ENCODE measurements around the gene CCNF.

Gene CCNF

DNA sequence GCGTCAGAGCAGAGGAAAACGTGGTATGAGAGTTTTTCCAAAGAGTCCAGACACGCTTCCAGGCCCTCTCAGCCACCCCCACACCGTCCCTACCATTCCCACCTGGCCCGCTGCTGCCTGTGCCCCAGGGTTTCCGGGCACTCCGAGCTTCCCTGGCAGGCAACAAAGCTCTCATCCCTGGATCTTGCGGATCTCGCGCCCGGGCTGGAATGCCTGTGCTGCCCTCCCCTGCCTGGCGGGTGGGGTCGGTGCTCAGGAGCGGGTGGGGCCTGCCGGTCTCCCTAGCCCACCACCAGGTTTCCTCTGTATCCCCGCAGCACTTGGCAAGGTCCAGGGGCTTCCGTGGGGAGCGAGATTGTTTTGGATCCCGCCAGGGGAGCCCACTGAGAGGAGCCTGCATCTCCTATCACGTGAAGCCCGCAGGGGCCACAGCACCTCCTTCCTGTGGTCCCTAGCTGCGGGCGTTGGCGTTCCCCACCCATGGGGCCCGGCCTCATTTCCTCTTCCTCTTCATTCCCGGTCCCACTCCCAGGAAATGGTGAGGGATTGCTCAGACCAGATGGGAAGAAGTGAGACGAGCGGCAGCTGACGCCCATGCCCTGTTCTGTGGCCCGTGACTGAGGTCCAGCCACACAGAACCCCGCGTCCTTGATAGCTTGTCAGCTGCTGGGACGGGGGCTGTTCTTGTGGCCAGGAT, 56.7 kb downstream of the CCNF start:
- Histone ChIP-seq H3K27ac (no peak overlapping the region), H3K27me3 (replicated peaks) (no peaks in the 10 kb centered on the region), H3K36me3 (replicated peaks) (no peaks in the 10 kb centered on the region), H3K4me3 (ENCODE audit: low read depth, low read length) (no peak overlapping the region)
- in situ Hi-C loops (cut with HindIII; ENCODE audit: low pct_ligation_motif_present, low sequenced_read_pairs): no loop called here
- TF ChIP-seq, protein P1, sequence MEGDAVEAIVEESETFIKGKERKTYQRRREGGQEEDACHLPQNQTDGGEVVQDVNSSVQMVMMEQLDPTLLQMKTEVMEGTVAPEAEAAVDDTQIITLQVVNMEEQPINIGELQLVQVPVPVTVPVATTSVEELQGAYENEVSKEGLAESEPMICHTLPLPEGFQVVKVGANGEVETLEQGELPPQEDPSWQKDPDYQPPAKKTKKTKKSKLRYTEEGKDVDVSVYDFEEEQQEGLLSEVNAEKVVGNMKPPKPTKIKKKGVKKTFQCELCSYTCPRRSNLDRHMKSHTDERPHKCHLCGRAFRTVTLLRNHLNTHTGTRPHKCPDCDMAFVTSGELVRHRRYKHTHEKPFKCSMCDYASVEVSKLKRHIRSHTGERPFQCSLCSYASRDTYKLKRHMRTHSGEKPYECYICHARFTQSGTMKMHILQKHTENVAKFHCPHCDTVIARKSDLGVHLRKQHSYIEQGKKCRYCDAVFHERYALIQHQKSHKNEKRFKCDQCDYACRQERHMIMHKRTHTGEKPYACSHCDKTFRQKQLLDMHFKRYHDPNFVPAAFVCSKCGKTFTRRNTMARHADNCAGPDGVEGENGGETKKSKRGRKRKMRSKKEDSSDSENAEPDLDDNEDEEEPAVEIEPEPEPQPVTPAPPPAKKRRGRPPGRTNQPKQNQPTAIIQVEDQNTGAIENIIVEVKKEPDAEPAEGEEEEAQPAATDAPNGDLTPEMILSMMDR (IDR thresholded peaks at IDR 0.05; ENCODE audit: low read depth, low read length, missing control alignments): no peak
- no peak for DNase-seq

DNA sequence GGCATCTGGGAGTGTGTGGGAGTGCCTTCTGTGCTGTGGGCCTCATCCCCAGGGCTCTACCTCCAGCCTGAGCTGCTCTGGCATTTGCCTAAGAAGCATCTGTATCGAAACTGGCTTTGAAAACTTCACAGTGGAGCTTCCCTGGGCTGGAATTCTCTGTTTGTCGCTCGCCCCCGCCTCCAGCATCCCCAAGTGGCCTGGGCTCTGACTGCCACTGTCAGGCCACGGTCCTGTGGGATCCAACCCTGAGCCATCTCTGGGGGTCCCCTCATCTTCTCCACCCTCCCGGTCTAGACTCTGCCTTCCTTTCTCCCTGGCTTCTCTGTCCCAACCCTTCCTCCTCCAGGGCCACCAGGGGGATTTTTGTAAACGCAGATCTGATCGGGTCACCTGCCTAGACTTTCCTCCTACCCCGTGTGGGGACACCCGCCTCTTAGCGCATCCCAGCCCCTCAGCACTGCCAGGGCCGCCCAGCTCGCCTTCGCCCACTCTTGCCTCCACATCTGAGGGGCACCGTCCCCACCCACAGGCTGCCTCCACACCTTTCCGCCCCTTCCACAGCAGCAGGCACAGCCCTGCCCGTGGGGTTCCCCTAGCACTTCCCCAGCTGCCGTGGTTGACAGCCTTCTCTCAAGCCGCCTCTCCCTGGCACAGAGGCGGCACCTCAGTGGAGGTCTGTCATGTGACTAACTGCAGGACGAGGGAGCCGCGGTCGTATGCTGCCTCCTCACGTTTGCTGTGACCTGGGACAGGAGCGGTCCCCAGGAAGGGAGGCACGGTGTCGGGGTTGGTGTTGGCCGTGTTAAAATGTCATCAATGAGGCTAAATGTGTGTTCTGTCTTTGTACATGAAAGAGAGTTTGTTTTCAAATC, 57.6 kb downstream of the CCNF start:
- Histone ChIP-seq H3K27ac (no peak overlapping the region), H3K36me3 (replicated peaks) (no peaks in the 10 kb centered on the region), H3K27me3 (replicated peaks) (no peaks in the 10 kb centered on the region), H3K4me3 (ENCODE audit: low read depth, low read length) (no peak overlapping the region)
- no peak for DNase-seq
- TF ChIP-seq, protein P1 (IDR thresholded peaks at IDR 0.05; ENCODE audit: low read depth, low read length, missing control alignments): peak; percentile 31
- in situ Hi-C loops (cut with HindIII; ENCODE audit: low pct_ligation_motif_present, low sequenced_read_pairs): no loop called here

DNA sequence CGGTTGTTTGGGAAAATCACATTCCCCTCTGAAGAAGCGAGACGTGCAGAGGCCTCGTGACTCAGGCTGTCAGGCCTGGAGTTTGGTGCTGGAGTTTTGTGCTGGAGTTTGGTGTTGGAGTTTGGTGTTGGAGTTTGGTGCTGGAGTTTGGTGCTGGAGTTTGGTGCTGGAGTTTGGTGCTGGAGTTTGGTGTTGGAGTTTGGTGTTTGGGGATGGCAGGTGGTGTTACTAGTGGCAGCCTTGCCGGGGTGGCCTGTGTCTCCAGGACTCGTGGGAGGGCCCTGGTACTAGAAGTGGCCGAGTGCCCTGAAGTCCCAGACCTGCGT, 58.2 kb downstream of the CCNF start:
- in situ Hi-C loops (cut with HindIII; ENCODE audit: low pct_ligation_motif_present, low sequenced_read_pairs): no loop called here
- no peak overlapping the region for H3K27ac ChIP-seq
- no peak overlapping the region for H3K4me3 ChIP-seq (ENCODE audit: low read depth, low read length)

DNA sequence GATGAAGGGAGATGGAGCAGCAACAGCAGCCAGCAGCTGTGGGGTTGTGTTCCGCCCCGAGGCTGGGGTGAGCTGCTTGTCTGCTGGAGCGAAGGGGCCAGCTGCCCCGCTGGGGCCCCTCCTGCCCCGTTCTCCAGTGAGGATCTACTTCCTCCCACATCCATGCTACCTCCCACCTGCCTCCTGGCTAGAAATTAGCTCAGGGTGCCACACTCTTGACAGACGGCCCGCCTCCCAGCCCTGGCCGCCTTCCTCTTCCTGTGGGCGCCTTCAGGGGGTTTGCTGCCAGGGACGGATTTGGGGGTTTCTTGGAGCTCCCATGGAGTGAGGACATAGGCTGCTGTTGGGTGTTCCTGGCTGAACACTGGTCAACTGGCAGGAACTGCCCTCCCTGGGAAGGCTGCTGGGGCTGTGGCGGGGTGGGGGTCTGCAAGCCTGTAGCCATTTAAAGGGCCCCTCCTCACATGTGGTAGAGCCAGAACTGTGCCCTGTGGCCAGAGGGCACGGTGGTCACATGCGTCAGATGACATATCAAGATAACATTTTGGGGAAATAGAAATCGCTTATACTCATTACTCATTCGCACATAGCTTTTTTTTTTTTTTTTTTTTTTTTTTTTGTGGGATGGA, 58.8 kb downstream of the CCNF start:
- no peaks in the 10 kb centered on the region for H3K36me3 ChIP-seq (replicated peaks)
- no peak for DNase-seq
- H3K27ac ChIP-seq: no peak overlapping the region
- in situ Hi-C loops (cut with HindIII; ENCODE audit: low pct_ligation_motif_present, low sequenced_read_pairs): no loop called here
- TF ChIP-seq, protein P1 (IDR thresholded peaks at IDR 0.05; ENCODE audit: low read depth, low read length, missing control alignments): no peak
- no peak overlapping the region for H3K4me3 ChIP-seq (ENCODE audit: low read depth, low read length)
- H3K27me3 ChIP-seq (replicated peaks): no peaks in the 10 kb centered on the region

More for the DNA sequence above, 58.2 kb downstream of the CCNF start:
- Histone ChIP-seq H3K27me3 (replicated peaks) (no peaks in the 10 kb centered on the region), H3K36me3 (replicated peaks) (no peaks in the 10 kb centered on the region)
- TF ChIP-seq, protein P1 (IDR thresholded peaks at IDR 0.05; ENCODE audit: low read depth, low read length, missing control alignments): no peak
- DNase-seq: no peak

DNA sequence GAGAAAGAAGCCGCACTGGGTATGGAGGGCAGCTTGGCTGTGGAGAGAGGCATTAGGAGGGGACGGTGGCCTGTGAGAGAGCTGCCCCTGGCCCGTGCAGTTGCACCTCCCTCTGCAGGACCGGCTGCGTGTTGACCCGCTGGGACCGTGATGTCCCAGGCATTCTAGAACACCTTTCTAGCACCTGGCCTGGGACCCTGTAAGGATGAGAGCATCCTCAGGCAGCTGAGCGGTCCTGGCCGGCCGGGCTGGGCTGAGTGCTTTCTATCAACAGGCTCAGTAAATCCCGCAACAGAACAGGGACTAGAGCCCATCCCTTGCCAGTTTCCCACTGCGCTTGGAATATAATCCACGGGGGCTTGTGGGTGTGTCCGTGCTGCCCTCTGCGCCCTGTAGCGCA, 60.3 kb downstream of the CCNF start:
- TF ChIP-seq, protein P1 (IDR thresholded peaks at IDR 0.05; ENCODE audit: low read depth, low read length, missing control alignments): no peak

More for the DNA sequence above, 60.3 kb downstream of the CCNF start:
- no peaks in the 10 kb centered on the region for H3K36me3 ChIP-seq (replicated peaks)
- no peak for DNase-seq
- no peaks in the 10 kb centered on the region for H3K27me3 ChIP-seq (replicated peaks)
- in situ Hi-C loops (cut with HindIII; ENCODE audit: low pct_ligation_motif_present, low sequenced_read_pairs): no loop called here
- H3K4me3 ChIP-seq (ENCODE audit: low read depth, low read length): no peak overlapping the region
- no peak overlapping the region for H3K27ac ChIP-seq
